COLO668 (cell line): Measurements from ENCODE around the gene KCNK7.

Experiments
- DNase-seq: peaks from one replicate; lab custom pipeline; 2025; ENCODE audit not compliant: unreplicated experiment; lab: John Stamatoyannopoulos, UW

The KCNK7 gene

DNA sequence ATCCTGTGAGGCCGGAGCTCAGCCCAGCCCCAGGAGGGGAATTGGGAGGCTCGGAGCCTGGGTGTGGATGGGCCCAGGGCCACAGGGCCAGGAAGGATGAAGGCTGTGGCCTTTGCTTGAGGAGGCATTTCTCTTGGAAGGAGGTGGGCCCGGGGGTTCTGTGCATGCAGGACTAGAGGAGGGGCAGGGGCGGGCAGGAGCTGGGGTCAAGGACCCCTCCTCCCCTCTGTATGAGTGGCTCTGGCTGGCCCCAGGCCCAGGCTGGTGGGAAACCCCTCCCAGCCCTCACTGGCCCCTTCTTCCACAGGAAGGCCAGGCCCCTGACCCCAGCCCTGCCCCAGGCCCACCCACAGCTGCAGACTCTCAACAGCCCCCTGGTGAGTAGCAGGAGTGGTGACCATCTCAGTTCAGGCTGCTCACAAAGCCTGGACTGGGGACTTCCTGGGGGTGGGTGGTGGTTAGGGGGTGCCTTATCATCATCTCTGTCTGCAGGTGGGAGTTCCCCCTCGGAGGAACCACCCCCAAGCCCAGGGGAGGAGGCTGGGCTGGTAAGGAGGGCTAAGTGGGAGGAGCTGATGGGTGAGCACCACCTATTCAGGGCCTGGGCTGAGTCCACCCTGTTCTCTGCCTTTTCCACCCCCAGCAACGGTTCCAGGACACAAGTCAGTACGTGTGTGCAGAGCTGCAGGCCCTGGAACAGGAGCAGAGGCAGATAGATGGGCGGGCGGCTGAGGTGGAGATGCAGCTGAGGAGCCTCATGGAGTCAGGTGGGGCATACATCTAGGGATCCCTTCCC lies 6.0 kb downstream of the KCNK7 start:
- DNase-seq, result no peak

DNA sequence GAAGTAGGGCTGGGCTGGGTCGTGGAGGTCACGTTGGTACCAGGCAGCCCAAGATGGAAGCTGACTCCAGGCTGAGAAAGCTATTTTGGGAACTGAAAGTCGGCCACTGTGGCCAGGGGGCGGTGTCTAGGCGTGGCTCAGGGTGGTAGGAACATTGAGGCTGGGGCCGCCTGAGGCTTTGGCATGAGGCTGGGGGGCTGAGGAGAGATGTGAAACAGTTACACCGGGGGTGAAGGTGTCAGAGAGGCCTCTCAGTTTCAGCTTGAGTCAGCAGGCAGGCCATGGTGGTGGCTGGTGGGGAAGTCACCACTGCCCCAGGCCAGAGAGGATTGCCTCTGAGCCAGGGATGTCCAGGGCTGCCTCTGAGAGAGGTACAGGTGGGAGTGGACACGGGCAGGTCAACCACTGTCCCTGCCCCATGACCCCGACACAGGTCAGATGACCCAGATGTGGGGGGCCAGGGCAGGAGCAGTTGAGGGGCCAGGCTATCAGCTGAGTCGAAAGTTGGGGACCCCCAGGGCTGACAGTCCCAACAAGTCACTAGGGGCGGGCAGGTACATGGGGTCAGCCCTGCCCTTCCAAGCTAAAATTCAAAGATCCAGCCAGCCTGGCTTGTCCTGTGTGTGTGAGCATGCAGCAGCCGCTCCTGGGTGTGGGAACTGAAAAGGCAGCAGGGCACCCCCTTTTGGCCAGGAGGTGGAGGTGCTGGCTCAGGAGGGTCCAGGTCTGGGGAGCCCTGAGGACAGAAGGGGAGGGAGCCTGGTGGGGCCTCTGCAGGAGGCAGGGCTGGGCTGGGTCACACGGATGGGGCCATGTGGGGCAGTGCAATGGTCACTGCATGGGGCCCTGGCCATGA lies 7.2 kb downstream of the KCNK7 start:
- DNase-seq, result peak; percentile 54

DNA sequence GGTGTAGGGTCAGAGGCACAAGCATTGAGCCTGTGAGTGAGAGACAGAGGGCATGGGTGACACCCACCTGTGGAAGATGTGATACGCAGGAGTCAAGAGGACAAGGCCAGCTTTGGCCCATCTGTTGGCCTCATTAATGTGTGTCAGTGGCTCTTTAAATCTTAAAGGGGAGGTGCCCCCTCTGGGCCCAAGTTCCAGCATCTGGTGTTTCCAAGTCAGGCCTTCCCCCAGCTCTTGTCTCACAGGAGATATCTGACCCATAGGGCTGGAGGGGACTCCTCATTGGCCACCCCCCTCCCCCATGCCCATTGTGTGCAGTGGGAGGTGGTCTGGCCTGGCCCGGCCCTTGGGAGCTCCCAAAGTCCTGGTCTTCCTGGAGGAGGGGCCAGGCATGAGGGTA lies 8.9 kb downstream of the KCNK7 start:
- DNase-seq, result no peak

DNA sequence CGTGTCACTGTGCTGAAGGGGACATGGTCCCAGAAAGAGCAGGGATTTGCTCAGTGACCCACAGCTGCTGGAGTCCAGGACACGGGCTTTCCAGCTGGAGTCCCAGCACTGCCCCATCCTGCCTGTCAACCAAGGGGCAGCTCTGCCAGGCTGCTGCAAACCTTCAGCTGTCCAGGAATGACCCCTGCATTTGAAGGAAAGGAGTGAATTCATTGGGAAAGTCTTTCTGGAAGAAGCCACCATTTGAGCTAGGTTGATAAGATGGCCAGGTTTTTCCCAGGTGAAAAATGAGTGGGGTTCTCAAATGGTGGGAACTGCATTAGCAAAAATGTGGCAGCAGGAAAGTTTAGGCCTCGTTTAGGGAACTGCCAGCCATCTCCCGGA lies 9.4 kb downstream of the KCNK7 start:
- DNase-seq, result no peak

DNA sequence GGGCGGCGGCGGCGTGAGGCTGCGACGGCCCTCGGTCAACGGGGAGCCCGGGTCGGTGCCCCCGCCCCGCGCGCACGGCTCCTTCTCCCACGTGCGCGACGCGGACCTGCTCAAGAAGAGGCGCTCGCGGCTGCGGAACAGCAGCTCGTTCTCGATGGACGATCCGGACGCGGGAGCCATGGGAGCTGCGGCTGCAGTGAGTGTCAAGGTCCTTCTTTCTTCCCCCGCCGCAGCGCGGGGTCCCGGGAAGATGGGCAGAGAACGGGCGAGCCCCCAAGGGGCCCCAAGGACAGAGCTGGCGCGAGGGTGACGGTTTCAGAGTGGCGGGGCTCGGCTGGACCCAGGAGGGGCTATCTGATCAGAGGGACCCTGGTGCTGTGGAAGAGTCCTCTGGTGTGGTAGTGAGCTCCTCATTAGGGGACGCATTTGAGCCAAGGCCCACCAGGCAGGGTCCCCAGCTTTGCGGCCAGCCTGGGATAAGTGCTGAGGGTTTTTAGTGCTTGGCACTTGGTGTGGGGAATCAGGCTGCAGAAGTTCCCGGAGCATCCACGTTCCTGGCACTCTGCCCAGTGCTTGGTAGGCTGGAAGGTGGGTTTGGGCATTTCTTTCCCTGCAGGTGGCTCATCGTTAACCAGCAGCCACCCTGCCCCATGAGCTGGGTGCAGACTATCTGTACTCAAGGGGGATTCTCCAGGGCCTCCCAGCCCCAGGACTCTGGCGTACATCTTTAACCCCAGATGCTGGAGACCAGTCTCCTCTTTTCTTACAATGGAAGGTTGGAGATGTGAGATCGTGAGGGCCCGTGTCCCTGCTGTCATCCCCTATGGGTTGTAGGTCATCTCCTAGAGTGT lies 10.0 kb downstream of the KCNK7 start:
- DNase-seq, result peak; percentile 38

DNA sequence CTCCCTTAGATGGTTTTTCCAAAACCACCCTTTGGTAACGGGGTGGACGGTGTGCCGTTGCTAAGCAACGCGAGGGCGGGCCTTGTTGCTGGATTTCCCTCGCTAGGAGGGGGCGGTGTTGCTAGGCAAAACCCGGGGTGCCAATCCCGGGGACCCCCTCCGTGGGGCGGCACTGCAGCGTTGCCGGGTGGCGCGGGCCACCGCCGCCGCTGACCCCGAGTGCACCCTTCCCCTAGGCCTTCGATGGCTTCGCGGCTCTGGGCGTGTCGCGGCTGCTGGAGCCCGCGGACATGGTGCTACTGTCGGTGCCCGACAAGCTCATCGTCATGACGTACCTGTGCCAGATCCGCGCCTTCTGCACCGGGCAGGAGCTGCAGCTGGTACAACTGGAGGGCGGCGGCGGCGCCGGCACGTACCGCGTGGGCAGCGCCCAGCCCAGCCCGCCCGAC lies 10.9 kb downstream of the KCNK7 start:
- no peak for DNase-seq

DNA sequence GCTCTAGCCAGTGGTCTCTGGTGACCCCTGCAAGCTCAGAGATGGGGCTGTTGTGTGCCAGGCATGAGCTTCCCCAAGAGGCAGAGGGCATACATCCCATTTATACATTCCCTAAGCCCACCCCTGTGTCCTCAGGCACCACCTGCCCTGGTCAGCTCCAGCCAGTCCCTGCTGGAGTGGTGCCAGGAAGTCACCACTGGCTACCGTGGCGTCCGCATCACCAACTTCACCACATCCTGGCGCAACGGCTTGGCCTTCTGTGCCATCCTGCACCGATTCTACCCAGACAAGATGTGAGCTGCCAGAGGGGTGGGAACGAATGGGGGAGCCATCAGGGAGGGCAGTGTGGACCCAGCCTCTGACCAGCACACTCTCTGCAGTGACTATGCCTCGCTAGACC lies 11.5 kb downstream of the KCNK7 start:
- no peak for DNase-seq

DNA sequence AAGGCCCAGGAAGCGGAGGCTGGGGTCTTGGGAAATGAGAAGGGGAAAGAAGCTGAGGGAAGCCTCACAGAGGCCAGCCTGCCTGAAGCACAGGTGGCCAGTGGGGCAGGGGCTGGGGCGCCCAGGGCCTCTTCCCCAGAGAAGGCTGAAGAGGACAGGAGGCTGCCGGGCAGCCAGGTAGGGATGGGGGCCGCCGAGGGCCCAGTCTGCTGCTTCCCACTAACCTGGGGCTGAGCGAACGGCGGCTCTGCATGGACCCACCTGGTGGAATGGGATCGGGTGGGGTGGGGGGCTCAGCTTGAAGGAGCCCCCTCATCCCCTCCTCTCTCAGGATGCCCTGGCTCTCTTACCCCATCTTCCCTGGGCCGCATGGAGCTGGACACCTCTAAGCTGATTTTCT lies 12.0 kb downstream of the KCNK7 start:
- no peak for DNase-seq

DNA sequence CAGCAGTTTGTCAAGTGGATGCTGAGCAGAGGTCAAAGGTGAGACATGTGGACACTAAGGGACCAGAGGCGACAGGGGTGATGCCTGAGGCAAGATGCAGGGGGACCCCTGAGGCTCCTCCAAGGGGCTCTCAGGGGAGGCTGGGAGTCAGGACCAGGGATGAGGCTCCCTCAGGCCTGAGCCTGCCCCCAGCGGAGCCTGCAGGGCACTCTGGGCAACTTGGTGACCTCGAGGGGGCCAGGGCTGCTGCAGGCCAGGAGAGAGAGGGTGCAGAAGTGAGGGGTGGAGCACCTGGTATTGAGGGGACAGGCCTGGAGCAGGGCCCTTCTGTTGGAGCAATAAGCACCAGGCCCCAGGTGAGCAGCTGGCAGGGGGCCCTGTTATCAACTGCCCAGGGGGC lies 13.7 kb downstream of the KCNK7 start:
- DNase-seq, result no peak

DNA sequence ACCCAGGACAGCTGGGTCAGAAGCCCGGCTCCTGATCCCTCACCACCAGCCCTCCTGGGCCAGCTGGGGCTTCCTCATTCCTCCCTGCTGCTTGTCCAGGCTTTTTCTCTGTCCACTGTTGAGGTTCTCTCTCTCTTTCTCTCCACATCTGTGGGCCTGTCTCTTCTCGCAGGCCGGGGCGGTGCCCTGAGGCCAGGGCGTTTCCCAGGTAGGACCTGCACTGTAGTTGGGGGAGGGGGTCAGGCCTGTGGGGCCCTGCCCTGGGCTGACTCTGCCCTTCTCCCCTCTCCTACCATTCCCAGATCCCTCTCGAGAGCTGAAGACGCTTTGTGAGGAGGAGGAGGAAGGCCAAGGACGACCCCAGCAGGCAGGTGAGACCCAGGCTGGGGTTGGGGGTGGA lies 14.8 kb downstream of the KCNK7 start:
- DNase-seq, result no peak

DNA sequence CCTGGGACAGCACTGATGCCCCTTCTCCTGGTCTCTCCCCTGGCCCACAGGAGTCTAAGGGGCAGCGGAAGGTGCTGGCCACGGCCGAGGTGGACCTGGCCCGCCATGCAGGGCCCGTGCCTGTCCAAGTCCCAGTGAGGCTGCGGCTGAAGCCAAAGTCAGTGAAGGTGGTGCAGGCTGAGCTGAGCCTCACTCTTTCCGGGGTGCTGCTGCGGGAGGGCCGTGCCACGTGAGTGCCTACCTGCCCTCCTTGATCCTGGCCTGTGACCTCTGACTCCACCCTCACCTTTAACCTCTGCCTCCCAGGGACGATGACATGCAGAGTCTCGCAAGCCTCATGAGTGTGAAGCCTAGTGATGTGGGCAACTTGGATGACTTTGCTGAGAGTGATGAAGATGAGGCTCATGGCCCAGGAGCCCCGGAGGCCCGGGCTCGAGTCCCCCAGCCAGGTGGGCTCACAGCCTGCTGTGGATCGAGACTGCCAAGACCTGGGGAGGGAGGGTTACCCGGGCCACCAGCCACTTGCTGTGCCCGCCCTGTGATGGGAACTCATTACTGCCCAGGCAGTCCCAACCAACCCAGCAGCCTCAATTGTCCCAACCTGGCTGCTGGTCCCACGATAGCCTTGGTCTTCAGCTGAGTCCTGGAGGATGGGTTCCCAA lies 15.4 kb downstream of the KCNK7 start:
- DNase-seq, result no peak

DNA sequence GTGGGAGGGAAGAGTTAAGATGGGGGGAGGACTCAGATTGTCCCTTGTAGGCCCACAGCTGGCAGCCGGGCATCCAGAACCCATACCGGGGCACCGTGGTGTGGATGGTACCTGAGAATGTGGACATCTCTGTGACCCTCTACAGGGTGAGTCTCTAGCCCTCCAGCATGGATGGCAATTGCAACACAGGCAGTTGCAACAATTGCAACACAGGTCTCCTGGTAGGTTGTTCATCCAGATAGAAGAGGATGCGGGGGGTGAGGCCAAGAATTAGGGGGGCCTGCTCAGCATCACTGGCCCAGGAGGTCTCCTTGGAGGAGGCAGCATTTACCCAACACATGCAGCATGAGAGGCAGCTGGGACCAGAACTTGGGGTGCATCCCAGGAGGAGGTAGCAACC lies 16.3 kb downstream of the KCNK7 start:
- no peak for DNase-seq

DNA sequence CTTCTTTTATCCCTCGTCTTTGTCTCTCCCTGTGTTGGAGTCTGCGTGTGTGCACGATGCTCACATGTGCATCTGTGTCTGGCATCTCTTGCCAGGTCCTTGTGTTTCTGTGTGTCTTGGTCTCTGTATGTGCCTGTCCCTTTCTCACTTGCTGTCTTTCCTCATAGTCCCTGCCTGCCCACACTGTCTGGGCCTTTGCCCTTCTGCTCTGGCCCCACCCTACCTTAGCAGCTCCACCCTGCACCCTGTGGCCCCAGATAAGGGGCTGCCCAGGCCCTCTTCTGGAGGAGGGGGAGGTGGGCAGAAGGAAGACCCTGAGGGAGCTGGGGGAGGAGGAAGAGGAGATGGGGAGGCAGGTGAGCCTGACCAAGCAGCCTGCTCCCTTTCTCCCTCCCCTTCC lies 16.9 kb downstream of the KCNK7 start:
- no peak for DNase-seq

DNA sequence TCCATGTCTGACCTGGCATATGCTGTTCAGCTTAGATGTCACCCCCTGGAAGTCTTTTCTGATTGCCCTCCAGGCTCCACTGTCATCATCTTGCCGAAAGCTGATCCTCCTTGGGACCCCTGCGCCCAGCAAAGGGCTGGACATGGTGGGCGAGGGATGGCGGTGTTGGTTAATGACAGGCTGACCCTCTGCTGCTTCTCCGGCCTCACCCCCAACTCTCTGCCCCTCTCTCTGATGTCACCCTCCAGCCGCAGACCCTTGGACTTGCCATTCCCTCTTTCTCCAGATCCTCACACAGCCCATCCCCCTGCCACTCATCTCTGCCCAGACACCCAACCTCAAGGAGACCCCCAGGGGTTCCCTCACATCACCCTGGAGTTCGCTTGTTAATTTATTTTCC lies 17.5 kb downstream of the KCNK7 start:
- DNase-seq, result no peak

DNA sequence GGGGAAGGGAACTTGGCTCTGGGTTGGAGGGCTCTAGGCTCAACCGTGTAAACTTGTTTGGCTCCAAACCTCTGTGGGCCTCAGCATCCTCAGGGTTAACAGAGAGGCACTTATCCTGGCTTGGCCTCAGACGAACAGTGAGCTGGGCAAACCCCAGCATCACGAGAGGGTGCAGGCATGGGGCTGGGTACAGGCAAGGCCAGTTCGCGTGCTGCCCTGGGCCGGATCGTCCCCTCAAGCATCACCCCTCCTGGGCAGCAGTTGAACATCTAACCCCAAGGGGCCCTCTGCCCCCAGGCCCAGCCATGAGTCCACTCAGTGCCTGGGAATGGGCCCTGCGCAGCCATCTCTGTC lies 17.9 kb downstream of the KCNK7 start:
- DNase-seq, result no peak

DNA sequence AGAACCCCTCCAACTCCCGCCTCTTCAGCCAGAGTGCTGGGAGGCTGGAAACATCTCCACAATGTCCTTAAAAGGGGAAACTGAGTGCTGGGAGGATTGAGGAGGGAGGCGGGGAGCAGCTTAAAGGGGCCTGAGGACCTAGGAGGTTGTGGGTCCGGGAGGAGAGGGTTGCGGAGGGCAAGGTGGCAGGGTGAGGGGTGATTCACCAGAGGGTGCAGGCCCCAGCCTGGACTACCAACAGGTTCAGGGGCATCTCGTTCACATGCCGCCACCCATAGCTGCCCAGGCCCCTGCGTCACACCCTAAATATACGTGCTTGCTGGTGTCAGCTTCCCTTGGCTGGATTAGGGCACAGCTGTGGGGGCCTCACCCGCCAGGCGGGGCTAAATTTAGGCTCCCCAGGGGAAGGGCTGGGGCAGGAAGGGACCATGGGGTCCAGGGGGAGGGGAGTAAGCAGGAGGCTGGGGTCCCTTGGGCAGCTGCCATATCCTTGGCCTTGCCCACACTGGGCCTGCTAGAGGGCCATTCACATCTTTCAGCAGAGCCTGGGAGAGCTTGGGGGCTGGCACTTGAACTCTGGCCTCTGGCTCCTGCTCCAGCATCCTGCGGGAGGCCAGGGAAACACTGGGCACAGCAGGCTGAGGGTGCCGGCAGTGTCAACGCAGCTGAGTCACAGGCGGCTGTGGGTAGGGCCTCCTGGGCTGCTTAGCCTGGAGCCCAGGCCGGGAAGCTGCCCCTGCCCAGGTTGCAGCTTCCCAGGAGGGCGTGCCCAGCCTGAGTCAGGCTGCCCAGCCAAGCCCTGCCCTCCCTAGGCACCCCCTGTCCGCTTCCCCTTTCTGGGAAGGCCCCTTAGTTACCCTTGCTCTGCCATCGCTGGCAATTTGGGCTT lies 18.5 kb downstream of the KCNK7 start:
- DNase-seq, result peak; percentile 74

DNA sequence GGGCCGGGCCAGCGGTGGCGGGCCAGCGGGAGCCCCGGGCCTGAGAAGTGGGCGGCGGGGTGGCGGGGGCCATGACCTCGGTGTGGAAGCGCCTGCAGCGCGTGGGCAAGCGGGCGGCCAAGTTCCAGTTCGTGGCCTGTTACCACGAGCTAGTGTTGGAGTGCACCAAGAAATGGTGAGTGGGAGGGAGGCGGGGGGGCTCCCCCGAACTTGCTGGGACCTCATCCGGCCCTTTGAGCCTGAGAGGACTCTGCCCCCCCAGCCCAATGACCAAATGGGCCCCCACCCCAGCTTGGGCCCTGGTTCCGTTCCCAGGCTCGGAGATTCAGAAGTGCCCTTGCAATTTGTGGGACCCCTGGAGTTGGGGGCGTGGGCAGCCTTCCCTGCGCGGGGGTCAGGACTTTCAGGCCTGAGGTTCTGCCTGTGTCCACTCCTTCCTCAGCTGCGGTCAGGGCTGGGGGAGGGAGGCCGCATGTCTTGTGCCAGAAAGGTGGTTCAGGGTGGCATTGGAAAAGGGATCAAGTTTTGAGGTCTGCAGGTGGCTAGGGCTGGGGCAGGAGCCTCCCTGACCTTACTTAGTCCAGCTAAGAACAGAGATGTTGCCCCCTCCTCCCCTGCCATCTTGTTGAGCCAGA lies 19.3 kb downstream of the KCNK7 start:
- DNase-seq, result no peak

DNA sequence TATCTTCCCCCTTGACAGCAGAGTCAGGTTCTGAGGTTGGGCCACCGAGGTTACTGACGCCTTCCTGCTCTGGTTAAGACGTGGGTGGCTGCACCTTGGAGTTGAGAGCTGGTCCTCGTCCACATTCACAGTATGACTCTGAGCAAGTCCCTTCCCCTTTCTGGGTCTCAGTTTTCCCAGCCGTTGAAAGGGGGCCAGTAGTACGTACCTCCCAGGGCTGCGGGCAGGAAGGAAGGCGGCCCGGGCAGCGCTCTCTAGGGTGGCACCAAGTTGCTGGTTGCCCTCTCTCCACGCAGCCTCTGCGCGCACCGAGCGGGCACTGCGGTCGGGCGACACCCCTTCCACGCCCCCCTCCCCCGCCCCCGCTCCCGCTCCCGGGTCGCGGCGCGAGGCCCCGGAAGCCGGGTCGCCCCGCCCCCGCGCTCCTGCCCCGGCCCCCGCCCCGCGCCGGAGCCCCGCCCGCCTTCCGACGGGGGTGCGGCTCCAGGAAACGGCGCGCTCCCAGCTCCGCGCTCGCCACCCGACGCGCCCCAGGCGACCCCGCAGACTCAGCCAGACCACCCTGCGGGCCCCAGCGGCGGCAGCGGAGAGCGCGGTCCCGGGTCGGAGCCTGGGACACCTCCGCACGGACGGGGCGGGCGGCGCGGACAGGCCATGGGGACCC lies 19.9 kb downstream of the KCNK7 start, which contains the start of gene EHBP1L1:
Gene EHBP1L1 (plus strand): TSS at position 486 of the 664 bp plus-strand sequence. CDS start 250 bp downstream, outside the sequence.
- DNase-seq, result peak; percentile 73
